Esophagus squamous epithelium (tissue), 5 donors: ENCODE results near the gene CNNM2. TPM values are rescaled to one million over a fixed set of nuclear protein-coding genes. Genes with fewer than 3 reads are reported as not detected.

Experiments
- DNase-seq: peaks from one replicate; lab custom pipeline; 2025; lab: John Stamatoyannopoulos, UW
- H3K27ac ChIP-seq, 4 donors: fragments of 200-600 bp; sonication (generic); one replicate each; pipeline ENCODE4 v1.5.1; 2016 to 2019; ENCODE audit warnings: mild to moderate bottlenecking in 1 of 4
- H3K27me3 ChIP-seq, 4 donors: fragments of 200-600 bp; sonication (generic); 1 replicate in 3 of 4; 2 replicates in 1 of 4; pipeline versions ENCODE4 v1.5.1 to v1.6.0; 2017 to 2021; ENCODE audit warnings: antibody characterized with exemption in 1 of 4
- H3K36me3 ChIP-seq, 3 donors: fragments of 200-600 bp; sonication (generic); one replicate each; pipeline ENCODE4 v1.5.1; 2016 to 2019
- H3K4me1 ChIP-seq, 3 donors: fragments of 200-600 bp; sonication (generic); one replicate each; pipeline ENCODE4 v1.5.1; 2017 to 2019
- H3K4me3 ChIP-seq, 4 donors: fragments of 200-600 bp; sonication (generic); 1 replicate in 3 of 4; 2 replicates in 1 of 4; pipeline ENCODE4 v1.5.1; 2016 to 2019; ENCODE audit warnings: mild to moderate bottlenecking in 2 of 4, moderate library complexity in 1 of 4
- H3K9me3 ChIP-seq, 3 donors: fragments of 200-600 bp; sonication (generic); one replicate each; pipeline ENCODE4 v1.5.1; 2016 to 2019
- POLR2A ChIP-seq, 4 donors: fragments of 450-650 bp; IDR thresholded peaks; one replicate each; pipeline ENCODE4 v1.6.1; 2017; ENCODE audit warnings: antibody characterized with exemption in 4 of 4, mild to moderate bottlenecking in 4 of 4, moderate library complexity in 3 of 4
- WGBS, 2 donors: methylation state at CpG; one replicate each; pipeline ENCODE4 v1.1.5; 2018; 5-methylcytosine and 5-hydroxymethylcytosine counted together
- intact Hi-C: fragments of 100-400 bp; cut with DNase I; formaldehyde crosslinking; loops from one replicate; pipeline ENCODE4 v1.15.0; 2022
- total RNA-seq, 4 donors: library from RNA; depleted of rRNA; stranded (reverse); fragments of >200 nt; gene quantifications; one replicate each; pipeline ENCODE4 v1.1.0, GENCODE V29; 2016
- TF ChIP-seq, protein P1 (sequence below), 6 experiments: fragments of 450-650 bp in 4 of 6; fragments of 200-600 bp in 2 of 6; sonication (generic) in 2 of 6; IDR thresholded peaks; one replicate each; pipeline ENCODE4 v1.5.1; 2016 to 2019; ENCODE audit warnings: antibody characterized with exemption in 6 of 6, mild to moderate bottlenecking in 4 of 6, moderate library complexity in 4 of 6
- donor health status: DM: yes; HTN: yes; CAD: no.

The CNNM2 gene
- 1 to 10 TPM; 2.2 to 3.6 (median 2.6) TPM for total RNA-seq

DNA sequence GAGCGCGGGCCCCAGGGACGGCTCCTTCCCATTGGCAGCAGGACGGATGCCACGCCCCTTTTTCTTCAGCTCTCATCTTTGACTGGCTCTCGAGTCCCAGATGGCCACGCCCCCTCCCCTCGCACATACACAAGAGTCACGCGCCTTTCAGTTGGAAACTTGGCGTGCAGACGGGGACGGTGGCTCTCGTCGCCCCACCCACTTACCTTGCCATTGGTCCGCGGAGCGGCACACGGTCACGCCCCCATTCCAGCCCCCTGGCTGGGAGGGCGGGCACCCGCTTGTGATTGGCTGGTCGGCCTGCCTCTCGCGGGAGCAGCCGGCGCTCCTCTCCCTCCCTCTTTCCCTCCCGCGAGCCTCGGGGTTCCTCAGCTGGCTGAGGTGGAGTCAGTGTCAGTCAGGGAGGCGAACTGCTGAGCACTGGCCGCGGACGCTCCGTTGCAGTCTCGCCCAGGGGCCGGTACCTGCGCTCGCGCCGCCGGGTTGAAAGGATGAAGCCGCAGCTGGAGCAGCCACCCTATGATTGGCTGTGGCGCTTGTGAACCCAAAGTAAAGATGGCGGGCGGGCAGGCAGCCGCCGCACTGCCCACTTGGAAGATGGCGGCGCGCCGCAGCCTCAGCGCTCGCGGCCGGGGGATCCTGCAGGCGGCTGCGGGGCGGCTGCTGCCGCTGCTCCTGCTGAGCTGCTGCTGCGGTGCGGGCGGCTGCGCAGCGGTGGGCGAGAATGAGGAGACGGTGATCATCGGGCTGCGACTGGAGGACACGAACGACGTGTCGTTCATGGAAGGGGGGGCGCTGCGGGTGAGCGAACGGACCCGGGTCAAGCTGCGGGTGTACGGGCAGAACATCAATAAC lies at the start of gene CNNM2:
CNNM2 (plus strand) TSS at position 333 of the 855 bp plus-strand sequence; CDS start at position 520, 187 bp downstream.
- peaks cover 18 to 60% (median 20%) of the 10 kb centered on the region in 3 donors for H3K4me1 ChIP-seq
- H3K36me3 ChIP-seq = no peaks in the 10 kb centered on the region
- peak within 1 kb of the TSS; percentile 70 to 95 (median 90) for H3K27ac ChIP-seq
- peak in 2 of 4 donors; percentile 13 to 57 for TF ChIP-seq POLR2A (IDR thresholded peaks at IDR 0.05)
- TF ChIP-seq, protein P1, sequence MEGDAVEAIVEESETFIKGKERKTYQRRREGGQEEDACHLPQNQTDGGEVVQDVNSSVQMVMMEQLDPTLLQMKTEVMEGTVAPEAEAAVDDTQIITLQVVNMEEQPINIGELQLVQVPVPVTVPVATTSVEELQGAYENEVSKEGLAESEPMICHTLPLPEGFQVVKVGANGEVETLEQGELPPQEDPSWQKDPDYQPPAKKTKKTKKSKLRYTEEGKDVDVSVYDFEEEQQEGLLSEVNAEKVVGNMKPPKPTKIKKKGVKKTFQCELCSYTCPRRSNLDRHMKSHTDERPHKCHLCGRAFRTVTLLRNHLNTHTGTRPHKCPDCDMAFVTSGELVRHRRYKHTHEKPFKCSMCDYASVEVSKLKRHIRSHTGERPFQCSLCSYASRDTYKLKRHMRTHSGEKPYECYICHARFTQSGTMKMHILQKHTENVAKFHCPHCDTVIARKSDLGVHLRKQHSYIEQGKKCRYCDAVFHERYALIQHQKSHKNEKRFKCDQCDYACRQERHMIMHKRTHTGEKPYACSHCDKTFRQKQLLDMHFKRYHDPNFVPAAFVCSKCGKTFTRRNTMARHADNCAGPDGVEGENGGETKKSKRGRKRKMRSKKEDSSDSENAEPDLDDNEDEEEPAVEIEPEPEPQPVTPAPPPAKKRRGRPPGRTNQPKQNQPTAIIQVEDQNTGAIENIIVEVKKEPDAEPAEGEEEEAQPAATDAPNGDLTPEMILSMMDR (IDR thresholded peaks at IDR 0.05) = peak in 2 of 6 experiments; percentile 14 to 52
- peaks cover 0 to 6% (median 0%) of the 10 kb centered on the region in 4 donors for H3K27me3 ChIP-seq
- DNase-seq = peak; percentile 100
- no peaks in the 10 kb centered on the region for H3K9me3 ChIP-seq
- 0% methylated on average over 4 to 21 of the region's 80 CpGs for WGBS, 2 donors
- intact Hi-C loops = loop anchor here (5.0 to 10.0 kb wide), 2 partner anchors 149 to 327 kb away; partner anchors contain the start of gene RPEL1
- peak within 1 kb of the TSS; percentile 76 to 99 (median 83) for H3K4me3 ChIP-seq

DNA sequence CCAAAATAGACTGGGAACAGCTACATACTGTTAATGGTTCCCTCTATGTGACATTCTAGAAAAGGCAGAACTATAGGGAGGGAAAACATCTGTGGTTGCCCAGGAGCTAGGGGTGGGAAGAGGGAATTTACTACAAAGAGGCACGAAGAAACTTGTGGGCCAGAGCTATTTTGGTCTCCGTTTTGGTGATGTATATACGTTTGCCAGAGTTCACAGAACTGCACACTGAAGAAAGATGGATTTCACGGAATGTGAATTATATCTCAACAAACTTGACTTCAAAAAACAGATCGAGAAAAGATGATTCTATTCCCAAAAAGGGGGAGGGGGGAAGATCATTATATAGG lies 49.2 kb upstream of the CNNM2 start:
- TF ChIP-seq, protein P1 (IDR thresholded peaks at IDR 0.05) = no peak
- no peak for TF ChIP-seq POLR2A (IDR thresholded peaks at IDR 0.05)
- Histone ChIP-seq H3K27ac (peak overlapping the region; percentile 16 to 54 (median 44)), H3K9me3 (no peaks in the 10 kb centered on the region), H3K36me3 (peaks cover 0 to 7% (median 0%) of the 10 kb centered on the region in 3 donors), H3K4me1 (peaks cover 0 to 19% (median 7%) of the 10 kb centered on the region in 3 donors), H3K27me3 (no peaks in the 10 kb centered on the region), H3K4me3 (peak overlapping the region; percentile 35 to 66 (median 55))
- DNase-seq = no peak
- intact Hi-C loops = no loop called here
- 12 to 20% methylated on average over 5 of the region's 5 CpGs for WGBS, 2 donors

DNA sequence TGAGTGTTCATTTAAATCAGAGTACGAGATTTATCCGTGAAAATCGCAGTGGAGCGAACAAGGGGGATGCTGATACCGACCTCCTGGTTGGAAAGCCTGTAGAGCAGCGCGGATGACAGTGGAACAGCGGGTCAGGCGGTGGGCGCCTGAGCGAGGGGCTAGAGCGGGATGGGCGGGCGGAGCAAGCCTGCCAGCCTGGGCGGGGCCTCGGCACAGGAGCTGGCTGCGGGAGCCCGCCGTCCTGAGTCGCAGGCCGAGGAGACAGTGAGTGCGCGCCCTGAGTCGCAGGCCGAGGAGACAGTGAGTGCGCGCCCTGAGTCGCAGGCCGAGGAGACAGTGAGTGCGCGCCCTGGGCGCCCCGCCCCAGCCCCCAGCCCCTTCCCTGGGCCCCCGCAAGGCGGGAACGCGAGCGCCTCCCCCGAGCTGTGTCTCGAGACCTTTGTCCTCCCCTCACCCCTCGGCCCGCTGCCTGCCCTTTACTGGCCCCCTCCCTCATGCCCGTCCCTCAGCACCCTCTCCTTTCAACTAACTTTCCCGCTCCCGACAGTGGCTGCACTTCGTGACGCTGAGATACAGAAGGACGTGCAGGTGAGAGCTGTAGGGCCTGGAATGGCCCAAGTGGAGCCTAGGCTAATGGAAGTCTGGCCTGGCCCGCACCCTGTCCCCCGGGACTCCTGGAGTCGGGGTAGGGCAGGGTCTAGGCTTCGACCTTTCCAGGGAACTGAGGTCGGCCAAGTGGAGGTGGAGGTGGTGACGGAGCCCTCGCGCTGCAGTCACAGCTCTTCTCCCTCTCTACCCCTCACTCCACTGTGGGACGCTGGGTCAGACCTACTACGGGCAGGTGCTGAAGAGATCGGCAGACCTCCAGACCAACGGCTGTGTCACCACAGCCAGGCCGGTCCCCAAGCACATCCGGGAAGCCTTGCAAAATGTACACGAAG lies 48.6 kb upstream of the CNNM2 start, which contains the start of gene AS3MT:
AS3MT (plus strand) TSS at position 213 of the 941 bp plus-strand sequence; CDS start at position 336, 123 bp downstream.
- intact Hi-C loops = no loop called here
- Histone ChIP-seq H3K36me3 (peaks cover 0 to under 1% (median 0%) of the 10 kb centered on the region in 3 donors), H3K27ac (peak within 1 kb of the TSS; percentile 16 to 54 (median 44)), H3K9me3 (no peaks in the 10 kb centered on the region), H3K4me1 (peaks cover 0 to 19% (median 7%) of the 10 kb centered on the region in 3 donors), H3K4me3 (peak within 1 kb of the TSS; percentile 35 to 66 (median 55)), H3K27me3 (no peaks in the 10 kb centered on the region)
- TF ChIP-seq, protein P1 (IDR thresholded peaks at IDR 0.05) = no peak
- no peak for TF ChIP-seq POLR2A (IDR thresholded peaks at IDR 0.05)
- 7 to 20% methylated on average over 15 to 27 of the region's 63 CpGs for WGBS, 2 donors
- no peak for DNase-seq

DNA sequence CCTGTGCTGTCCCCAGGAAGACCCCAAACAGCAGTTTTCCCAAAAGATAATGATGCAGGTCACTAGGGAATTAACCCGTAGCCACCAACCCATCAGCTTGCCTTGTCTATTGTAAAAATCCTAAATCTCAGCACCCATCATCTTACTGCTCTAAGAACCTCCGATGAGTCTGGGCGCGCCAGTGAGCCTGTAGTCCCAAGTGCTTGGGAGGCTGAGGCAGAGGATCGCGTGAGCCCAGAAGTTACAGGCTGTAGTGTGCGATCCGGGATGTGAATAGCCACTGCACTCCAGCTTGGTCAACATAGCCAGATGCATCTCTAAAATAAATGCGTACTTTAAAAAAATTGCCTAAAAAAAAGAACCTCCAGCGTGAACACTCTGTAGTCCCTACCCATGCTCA lies 47.9 kb upstream of the CNNM2 start:
- Histone ChIP-seq H3K4me1 (peaks cover 0 to 19% (median 7%) of the 10 kb centered on the region in 3 donors), H3K9me3 (no peaks in the 10 kb centered on the region), H3K36me3 (no peaks in the 10 kb centered on the region), H3K4me3 (peak overlapping the region in 2 of 4 donors; percentile 60 to 66), H3K27ac (no peak overlapping the region), H3K27me3 (no peaks in the 10 kb centered on the region)
- 84 to 90% methylated on average over 10 of the region's 10 CpGs for WGBS, 2 donors
- TF ChIP-seq, protein P1 (IDR thresholded peaks at IDR 0.05) = no peak
- TF ChIP-seq POLR2A (IDR thresholded peaks at IDR 0.05) = no peak
- no peak for DNase-seq
- intact Hi-C loops = no loop called here
